Bronchial epithelial cell (primary cell): ENCODE data around the gene SYNGR1. TPM values are rescaled to one million over a fixed set of nuclear protein-coding genes. Genes with fewer than 3 reads are reported as not detected.

Source experiments
- DNase-seq: peaks from one replicate; pipeline ENCODE4 v3.0.0-alpha.2; 2010; ENCODE audit warnings: low read depth
- FAIRE-seq: peaks from 2 replicates; lab custom pipeline; 2011; peaks lifted over from hg19 to GRCh38; lab: Jason Lieb, UNC
- H3K27me3 ChIP-seq: 2 replicates; pipeline ENCODE4 v1.5.1; 2011; ENCODE audit warnings: low read length; ENCODE audit not compliant: control insufficient read depth, insufficient read depth
- H3K36me3 ChIP-seq: 2 replicates; pipeline ENCODE4 v1.5.1; 2011; ENCODE audit warnings: low read length; ENCODE audit not compliant: control insufficient read depth, insufficient read depth
- H3K4me3 ChIP-seq: 2 replicates; pipeline ENCODE4 v1.5.1; 2011; ENCODE audit warnings: mild to moderate bottlenecking, low read depth, low read length, control low read depth
- total RNA-seq: library from RNA; depleted of rRNA; stranded (reverse); fragments of >200 nt; gene quantifications from 2 replicates; pipeline ENCODE4 v1.2.1, GENCODE V29; 2014
- TF ChIP-seq, protein P1 (sequence below): IDR thresholded peaks from 2 replicates; pipeline ENCODE4 v1.5.1; 2011; ENCODE audit warnings: mild to moderate bottlenecking, moderate library complexity, low read length, control low read depth, inconsistent platforms; ENCODE audit not compliant: insufficient read depth, severe bottlenecking

The SYNGR1 gene
- total RNA-seq, 1 donor from 2014 or later: 0.26 TPM

DNA sequence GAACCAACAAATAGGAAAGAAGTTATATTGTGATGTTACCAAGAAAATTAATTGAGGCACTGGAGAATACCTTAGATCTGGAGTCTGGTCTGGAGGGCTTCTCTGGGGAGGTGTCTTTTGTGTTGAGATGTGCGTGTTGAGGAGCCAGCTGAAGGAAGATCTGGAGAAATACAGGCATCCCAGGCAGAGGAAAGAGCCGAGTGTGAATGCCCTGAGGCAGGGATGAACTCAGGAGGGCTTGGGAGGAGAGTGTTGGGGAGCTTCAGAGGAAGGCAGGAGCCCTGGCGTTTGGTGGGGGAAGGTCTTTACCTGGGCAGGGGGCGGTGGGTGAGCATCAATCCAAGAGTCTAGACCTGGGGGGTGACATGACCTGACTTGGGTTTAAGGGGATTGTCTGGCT is 13.1 kb downstream of the SYNGR1 start:
- Histone ChIP-seq H3K27me3 (no peaks in the 10 kb centered on the region), H3K4me3 (no peak overlapping the region), H3K36me3 (no peaks in the 10 kb centered on the region)
- FAIRE-seq: no peak
- DNase-seq: no peak
- TF ChIP-seq, protein P1, sequence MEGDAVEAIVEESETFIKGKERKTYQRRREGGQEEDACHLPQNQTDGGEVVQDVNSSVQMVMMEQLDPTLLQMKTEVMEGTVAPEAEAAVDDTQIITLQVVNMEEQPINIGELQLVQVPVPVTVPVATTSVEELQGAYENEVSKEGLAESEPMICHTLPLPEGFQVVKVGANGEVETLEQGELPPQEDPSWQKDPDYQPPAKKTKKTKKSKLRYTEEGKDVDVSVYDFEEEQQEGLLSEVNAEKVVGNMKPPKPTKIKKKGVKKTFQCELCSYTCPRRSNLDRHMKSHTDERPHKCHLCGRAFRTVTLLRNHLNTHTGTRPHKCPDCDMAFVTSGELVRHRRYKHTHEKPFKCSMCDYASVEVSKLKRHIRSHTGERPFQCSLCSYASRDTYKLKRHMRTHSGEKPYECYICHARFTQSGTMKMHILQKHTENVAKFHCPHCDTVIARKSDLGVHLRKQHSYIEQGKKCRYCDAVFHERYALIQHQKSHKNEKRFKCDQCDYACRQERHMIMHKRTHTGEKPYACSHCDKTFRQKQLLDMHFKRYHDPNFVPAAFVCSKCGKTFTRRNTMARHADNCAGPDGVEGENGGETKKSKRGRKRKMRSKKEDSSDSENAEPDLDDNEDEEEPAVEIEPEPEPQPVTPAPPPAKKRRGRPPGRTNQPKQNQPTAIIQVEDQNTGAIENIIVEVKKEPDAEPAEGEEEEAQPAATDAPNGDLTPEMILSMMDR: no peak

DNA sequence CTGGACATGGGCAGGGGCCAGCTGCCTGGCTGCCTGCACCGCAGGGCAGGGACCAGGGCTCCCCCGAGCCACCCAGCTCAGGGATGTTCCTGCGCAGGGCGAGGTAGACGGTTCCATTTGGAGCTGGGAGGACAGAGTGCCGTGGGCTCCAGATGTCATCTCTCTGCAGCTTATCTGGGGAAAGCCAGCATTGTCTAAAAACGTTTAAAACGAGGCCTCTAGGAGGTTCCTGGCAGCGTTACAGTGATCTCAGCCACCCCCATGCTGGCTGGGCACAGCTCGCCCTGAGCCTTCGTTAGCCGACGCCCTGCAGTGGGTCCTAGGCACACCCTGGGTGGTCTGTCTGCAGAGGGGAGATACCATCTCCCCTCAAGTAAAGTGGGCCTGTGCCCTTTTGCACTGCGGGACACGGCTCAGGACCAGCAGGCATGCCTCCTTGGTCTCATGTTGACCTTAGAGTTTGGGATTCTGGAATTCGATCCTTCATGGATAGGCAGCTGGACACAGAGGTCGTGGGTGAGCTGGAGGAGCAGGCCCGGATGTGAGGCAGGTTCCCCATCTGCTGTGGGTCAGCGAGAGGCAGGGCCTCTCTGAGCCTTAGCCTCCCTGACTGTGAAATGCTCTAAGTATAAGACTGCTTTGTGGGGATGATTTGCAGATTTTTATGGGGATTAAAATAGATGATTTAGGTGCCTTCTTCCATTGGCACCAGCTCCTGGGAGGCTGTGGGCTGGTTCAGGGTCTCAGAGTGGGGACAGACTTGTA is 14.1 kb downstream of the SYNGR1 start:
- Histone ChIP-seq H3K36me3 (no peaks in the 10 kb centered on the region), H3K27me3 (no peaks in the 10 kb centered on the region), H3K4me3 (no peak overlapping the region)
- DNase-seq: no peak
- FAIRE-seq: no peak
- TF ChIP-seq, protein P1: no peak

DNA sequence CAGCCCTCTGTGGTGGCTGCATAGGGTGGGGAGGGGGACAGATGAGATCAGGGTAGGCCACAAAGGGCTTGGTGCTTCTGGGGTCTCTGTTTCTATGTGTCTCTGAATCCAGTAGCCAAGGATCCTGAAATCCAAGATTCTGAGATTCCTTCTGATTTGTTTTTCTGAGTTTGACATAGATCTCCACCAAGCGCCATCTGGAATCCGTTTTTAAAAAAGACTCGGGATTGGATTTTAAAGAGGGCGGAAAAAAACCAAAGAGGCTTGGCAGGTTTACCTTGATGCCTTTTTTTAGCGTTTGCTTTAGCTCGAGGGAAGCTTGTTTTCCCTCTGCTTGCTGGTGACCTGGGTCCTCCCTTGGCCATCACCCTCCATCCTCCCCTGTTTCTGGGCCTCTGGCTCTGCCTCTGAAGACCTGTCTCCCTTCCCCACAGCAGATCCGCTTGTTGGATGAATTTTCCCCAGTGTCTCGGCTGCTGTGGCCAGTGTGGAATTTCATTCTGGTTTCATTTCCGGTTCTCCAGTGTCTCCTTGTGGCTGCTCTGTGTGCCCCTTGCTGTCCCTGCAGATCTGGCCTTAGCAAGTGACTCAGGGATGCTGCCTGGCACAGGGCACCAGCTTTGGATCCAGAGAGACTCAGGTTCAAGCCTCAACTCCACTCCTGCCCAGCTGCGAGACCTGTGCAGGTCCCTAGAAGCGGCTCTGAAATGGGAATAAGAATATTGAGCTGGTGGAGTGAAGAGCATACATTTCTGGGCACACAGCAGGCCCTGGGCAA is 15.1 kb downstream of the SYNGR1 start:
- Histone ChIP-seq H3K27me3 (no peaks in the 10 kb centered on the region), H3K4me3 (no peak overlapping the region), H3K36me3 (no peaks in the 10 kb centered on the region)
- TF ChIP-seq, protein P1: peak; percentile 37
- DNase-seq (no peak), FAIRE-seq (no peak)

GRCh38 chr22:39365492-39365780 is 15.6 kb downstream of the SYNGR1 start:
- no peaks in the 10 kb centered on the region for H3K36me3 ChIP-seq
- no peaks in the 10 kb centered on the region for H3K27me3 ChIP-seq
- DNase-seq (no peak), FAIRE-seq (no peak)
- no peak overlapping the region for H3K4me3 ChIP-seq
- TF ChIP-seq, protein P1: no peak

GRCh38 chr22:39367035-39367434 is 17.2 kb downstream of the SYNGR1 start:
- DNase-seq (no peak), FAIRE-seq (no peak)
- TF ChIP-seq, protein P1: no peak
- Histone ChIP-seq H3K27me3 (no peaks in the 10 kb centered on the region), H3K36me3 (no peaks in the 10 kb centered on the region), H3K4me3 (no peak overlapping the region)
